Dendritic cell treated with granulocyte-macrophage colony-stimulating factor and Interleukin-4, amounts not matched to agents 40 ng/mL and 50 ng/mL, for 4 days (primary cell): Measurements from ENCODE around the gene TBX15.

ENCODE experiments used
- H3K27ac Mint-ChIP-seq: one replicate; pipeline ENCODE4 v1.8.0; 2022; ENCODE audit warnings: mild to moderate bottlenecking, mixed read lengths
- H3K27me3 Mint-ChIP-seq: one replicate; pipeline ENCODE4 v1.8.0; 2022; ENCODE audit warnings: mild to moderate bottlenecking, mixed read lengths
- H3K36me3 Mint-ChIP-seq: one replicate; pipeline ENCODE4 v1.8.0; 2022; ENCODE audit warnings: low read depth, mixed read lengths
- H3K4me1 Mint-ChIP-seq: one replicate; pipeline ENCODE4 v1.8.0; 2022; ENCODE audit warnings: low read depth, mixed read lengths
- H3K4me3 Mint-ChIP-seq: one replicate; pipeline ENCODE4 v1.8.0; 2022; ENCODE audit warnings: mild to moderate bottlenecking, moderate library complexity, mixed read lengths
- H3K9me3 Mint-ChIP-seq: one replicate; pipeline ENCODE4 v1.8.0; 2022; ENCODE audit warnings: mixed read lengths
- intact Hi-C: fragments of 100-400 bp; cut with micrococcal nuclease; formaldehyde crosslinking; loops from one replicate; pipeline ENCODE4 v1.15.0; 2022

The TBX15 gene

GRCh38 chr1:118988186-118989005, at the start of gene TBX15:
Gene TBX15 (minus strand): TSS chr1:118988343. CDS start chr1:118987795, 548 bp downstream.
- H3K4me3 Mint-ChIP-seq = peak within 1 kb of the TSS; percentile 66
- no peak within 1 kb of the TSS for H3K27ac Mint-ChIP-seq
- peaks cover 48% of the 10 kb centered on the region for H3K4me1 Mint-ChIP-seq
- H3K9me3 Mint-ChIP-seq = no peaks in the 10 kb centered on the region
- intact Hi-C loops = no loop called here
- H3K27me3 Mint-ChIP-seq = peaks cover 98% of the 10 kb centered on the region
- H3K36me3 Mint-ChIP-seq = no peaks in the 10 kb centered on the region

GRCh38 chr1:119034359-119034758, 46.2 kb upstream of the TBX15 start:
- no peaks in the 10 kb centered on the region for H3K27me3 Mint-ChIP-seq
- intact Hi-C loops = no loop called here
- no peak overlapping the region for H3K4me3 Mint-ChIP-seq
- no peaks in the 10 kb centered on the region for H3K4me1 Mint-ChIP-seq
- H3K36me3 Mint-ChIP-seq = peaks cover 23% of the 10 kb centered on the region
- no peaks in the 10 kb centered on the region for H3K9me3 Mint-ChIP-seq
- H3K27ac Mint-ChIP-seq = no peak overlapping the region

- peaks cover 23% of the 10 kb centered on the region for H3K36me3 Mint-ChIP-seq
- H3K9me3 Mint-ChIP-seq = no peaks in the 10 kb centered on the region
These were observed 44.8 kb upstream of the TBX15 start for GRCh38 chr1:119032986-119033385.

GRCh38 chr1:119027759-119028158, 39.6 kb upstream of the TBX15 start:
- Mint-ChIP-seq H3K4me1 (no peaks in the 10 kb centered on the region), H3K9me3 (peaks cover 9% of the 10 kb centered on the region), H3K36me3 (peaks cover 15% of the 10 kb centered on the region), H3K27ac (no peak overlapping the region), H3K27me3 (no peaks in the 10 kb centered on the region), H3K4me3 (no peak overlapping the region)
- intact Hi-C loops = no loop called here

More at GRCh38 chr1:119032986-119033385, 44.8 kb upstream of the TBX15 start:
- Mint-ChIP-seq H3K4me1 (no peaks in the 10 kb centered on the region), H3K27ac (no peak overlapping the region), H3K27me3 (no peaks in the 10 kb centered on the region), H3K4me3 (no peak overlapping the region)
- intact Hi-C loops = no loop called here

- peaks cover 12% of the 10 kb centered on the region for H3K36me3 Mint-ChIP-seq
- H3K4me1 Mint-ChIP-seq = no peaks in the 10 kb centered on the region
- intact Hi-C loops = no loop called here
- H3K27ac Mint-ChIP-seq = no peak overlapping the region
- no peak overlapping the region for H3K4me3 Mint-ChIP-seq
- H3K9me3 Mint-ChIP-seq = peaks cover 13% of the 10 kb centered on the region
- no peaks in the 10 kb centered on the region for H3K27me3 Mint-ChIP-seq
These were observed 38.8 kb upstream of the TBX15 start for GRCh38 chr1:119026956-119027355.

GRCh38 chr1:119015547-119015946, 27.4 kb upstream of the TBX15 start:
- no peak overlapping the region for H3K4me3 Mint-ChIP-seq
- no peak overlapping the region for H3K27ac Mint-ChIP-seq
- peaks cover 11% of the 10 kb centered on the region for H3K9me3 Mint-ChIP-seq
- intact Hi-C loops = no loop called here
- no peaks in the 10 kb centered on the region for H3K4me1 Mint-ChIP-seq
- peaks cover 20% of the 10 kb centered on the region for H3K27me3 Mint-ChIP-seq
- H3K36me3 Mint-ChIP-seq = no peaks in the 10 kb centered on the region

GRCh38 chr1:119012383-119012782, 24.2 kb upstream of the TBX15 start:
- no peak overlapping the region for H3K4me3 Mint-ChIP-seq
- peaks cover 43% of the 10 kb centered on the region for H3K27me3 Mint-ChIP-seq
- H3K4me1 Mint-ChIP-seq = peaks cover 13% of the 10 kb centered on the region
- H3K27ac Mint-ChIP-seq = no peak overlapping the region
- intact Hi-C loops = no loop called here
- H3K9me3 Mint-ChIP-seq = no peaks in the 10 kb centered on the region
- H3K36me3 Mint-ChIP-seq = no peaks in the 10 kb centered on the region

- intact Hi-C loops = no loop called here
- Mint-ChIP-seq H3K36me3 (no peaks in the 10 kb centered on the region), H3K4me1 (peaks cover 13% of the 10 kb centered on the region), H3K27me3 (peaks cover 49% of the 10 kb centered on the region), H3K27ac (no peak overlapping the region), H3K9me3 (no peaks in the 10 kb centered on the region), H3K4me3 (no peak overlapping the region)
These were observed 23.6 kb upstream of the TBX15 start for GRCh38 chr1:119011706-119012105.

GRCh38 chr1:119011116-119011515, 23.0 kb upstream of the TBX15 start:
- Mint-ChIP-seq H3K27me3 (peaks cover 55% of the 10 kb centered on the region), H3K27ac (no peak overlapping the region), H3K36me3 (no peaks in the 10 kb centered on the region), H3K4me1 (peaks cover 13% of the 10 kb centered on the region), H3K9me3 (no peaks in the 10 kb centered on the region), H3K4me3 (no peak overlapping the region)
- intact Hi-C loops = no loop called here

GRCh38 chr1:119010201-119010600, 22.1 kb upstream of the TBX15 start:
- Mint-ChIP-seq H3K4me1 (peaks cover 13% of the 10 kb centered on the region), H3K4me3 (no peak overlapping the region), H3K9me3 (no peaks in the 10 kb centered on the region), H3K27me3 (peaks cover 62% of the 10 kb centered on the region), H3K36me3 (no peaks in the 10 kb centered on the region), H3K27ac (no peak overlapping the region)
- intact Hi-C loops = no loop called here

- peaks cover 13% of the 10 kb centered on the region for H3K4me1 Mint-ChIP-seq
- no peaks in the 10 kb centered on the region for H3K36me3 Mint-ChIP-seq
- peaks cover 65% of the 10 kb centered on the region for H3K27me3 Mint-ChIP-seq
- H3K4me3 Mint-ChIP-seq = no peak overlapping the region
- no peaks in the 10 kb centered on the region for H3K9me3 Mint-ChIP-seq
- intact Hi-C loops = no loop called here
- H3K27ac Mint-ChIP-seq = no peak overlapping the region
These were observed 21.1 kb upstream of the TBX15 start for GRCh38 chr1:119009312-119009655.

GRCh38 chr1:119008483-119009311, 20.6 kb upstream of the TBX15 start:
- H3K4me1 Mint-ChIP-seq = peaks cover 13% of the 10 kb centered on the region
- H3K27me3 Mint-ChIP-seq = peaks cover 69% of the 10 kb centered on the region
- H3K4me3 Mint-ChIP-seq = peak overlapping the region; percentile 51
- H3K36me3 Mint-ChIP-seq = no peaks in the 10 kb centered on the region
- H3K9me3 Mint-ChIP-seq = no peaks in the 10 kb centered on the region
- intact Hi-C loops = loop anchor here (1.0 kb wide), 1 partner anchor 857 kb away; no protein-coding TSS in a partner anchor
- H3K27ac Mint-ChIP-seq = no peak overlapping the region

- H3K36me3 Mint-ChIP-seq = no peaks in the 10 kb centered on the region
- H3K27ac Mint-ChIP-seq = no peak overlapping the region
- H3K9me3 Mint-ChIP-seq = no peaks in the 10 kb centered on the region
- peak overlapping the region; percentile 51 for H3K4me3 Mint-ChIP-seq
- intact Hi-C loops = loop anchor here (1.0 kb wide), 1 partner anchor 857 kb away; no protein-coding TSS in a partner anchor
- H3K27me3 Mint-ChIP-seq = peaks cover 75% of the 10 kb centered on the region
- H3K4me1 Mint-ChIP-seq = peaks cover 13% of the 10 kb centered on the region
These were observed 19.7 kb upstream of the TBX15 start for GRCh38 chr1:119007670-119008482.

- H3K4me3 Mint-ChIP-seq = peak overlapping the region; percentile 6
- H3K27ac Mint-ChIP-seq = no peak overlapping the region
- peaks cover 75% of the 10 kb centered on the region for H3K27me3 Mint-ChIP-seq
- no peaks in the 10 kb centered on the region for H3K9me3 Mint-ChIP-seq
- H3K36me3 Mint-ChIP-seq = no peaks in the 10 kb centered on the region
- intact Hi-C loops = no loop called here
- H3K4me1 Mint-ChIP-seq = peaks cover 16% of the 10 kb centered on the region
These were observed 19.2 kb upstream of the TBX15 start for GRCh38 chr1:119007339-119007669.
